ENCODE data around the gene ECEL1. TPM values are rescaled to one million over a fixed set of nuclear protein-coding genes. Genes with fewer than 3 reads are reported as not detected.

The ECEL1 gene
- total and polyA plus RNA-seq, 2 donors (not counting 1 experiment from before 2014, with no cell fraction given), result 0.47 TPM; not detected in 1

DNA sequence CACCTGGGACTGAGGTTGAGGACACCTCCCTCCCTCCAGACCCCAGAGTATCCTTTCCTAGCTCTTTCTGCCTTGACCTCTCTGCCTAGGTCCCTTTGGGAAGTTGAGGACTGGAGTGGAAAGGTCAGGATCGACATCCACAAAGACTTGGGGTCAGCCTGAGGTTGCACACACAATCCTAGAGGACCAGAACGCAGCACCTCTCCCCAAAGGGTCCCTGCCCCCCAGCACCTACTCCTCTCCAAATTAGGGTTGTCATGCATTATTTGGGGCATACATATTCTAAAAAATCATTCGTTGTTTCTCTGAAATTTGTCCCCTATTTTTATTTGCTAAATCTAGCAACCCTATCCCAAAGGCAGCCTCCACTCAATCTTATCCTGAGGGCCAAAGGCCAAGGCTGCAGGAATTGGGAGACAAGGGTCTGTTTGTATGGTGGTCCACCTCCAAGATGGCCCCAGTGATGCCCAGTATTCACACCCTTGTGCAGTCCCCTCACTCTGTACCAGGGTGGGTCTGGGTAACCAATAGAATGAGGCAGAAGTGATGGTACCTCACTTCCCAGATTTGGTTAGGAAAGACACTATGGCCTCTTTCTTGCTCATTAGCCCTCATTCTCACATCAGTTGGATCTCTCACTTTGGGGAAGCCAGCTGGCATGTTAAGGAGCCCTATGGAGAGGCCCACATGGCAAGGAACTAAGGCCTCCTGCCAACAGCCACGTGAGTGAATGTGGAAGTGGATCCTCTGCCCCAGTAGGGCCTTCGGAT, 48.3 kb upstream of the ECEL1 start:
- no peak overlapping the region for H2AFZ ChIP-seq (ENCODE audit: insufficient read depth, low read depth, low read length, poor library complexity, severe bottlenecking)

More for the DNA sequence above, 48.3 kb upstream of the ECEL1 start:
- H3K9me3 Mint-ChIP-seq (ENCODE audit: insufficient read depth), result peaks cover 5% of the 10 kb centered on the region
- Histone ChIP-seq H3K4me1 (ENCODE audit: control insufficient read depth in 2 of 2, insufficient read depth in 2 of 2, low read length in 2 of 2) (peaks cover 0 to 9% of the 10 kb centered on the region in 2 donors), H3K4me3 (ENCODE audit: control extremely low read depth in 1 of 5, extremely low read depth in 1 of 5, insufficient read depth in 1 of 5, low read depth in 2 of 5, low read length in 4 of 5) (no peak overlapping the region), H4K20me1 (ENCODE audit: control insufficient read depth, insufficient read depth, low read length, poor library complexity, severe bottlenecking) (no peaks in the 10 kb centered on the region), H3K36me3 (replicated peaks in 1 of 2; ENCODE audit: control extremely low read depth in 1 of 2, control insufficient read depth in 1 of 2, extremely low read depth in 1 of 2, insufficient read depth in 2 of 2, low read length in 1 of 2) (no peaks in the 10 kb centered on the region), H3K9me3 (ENCODE audit: control extremely low read depth in 1 of 3, control insufficient read depth in 2 of 3, insufficient read depth in 1 of 3, low read length in 2 of 3) (peaks cover 0 to 23% (median 7%) of the 10 kb centered on the region in 3 donors), H3K9ac (ENCODE audit: low read length) (no peak overlapping the region), H3K27me3 (replicated peaks in 1 of 4; ENCODE audit: control extremely low read depth in 1 of 4, control insufficient read depth in 3 of 4, insufficient read depth in 4 of 4, low read length in 3 of 4) (peaks cover 0 to 22% (median 8%) of the 10 kb centered on the region in 4 experiments), H3K79me2 (ENCODE audit: control insufficient read depth, insufficient read depth, low read length) (no peaks in the 10 kb centered on the region), H3K27ac (ENCODE audit: low read length in 2 of 2) (no peak overlapping the region), H3K4me2 (replicated peaks; ENCODE audit: low read depth, low read length, poor library complexity, severe bottlenecking) (no peak overlapping the region)
- intact Hi-C loops (cut with micrococcal nuclease), result no loop called here
- TF ChIP-seq CTCF (IDR thresholded peaks at IDR 0.05) (no peak), EZH2 (IDR thresholded peaks at IDR 0.05; ENCODE audit: borderline replicate concordance, insufficient read depth, low read depth, low read length, poor library complexity, severe bottlenecking) (no peak)
- H3K27ac Mint-ChIP-seq, result no peak overlapping the region
- 97% methylated on average over 3 of the region's 5 CpGs for WGBS (ENCODE audit: insufficient coverage)
- H3K4me3 Mint-ChIP-seq, result no peak overlapping the region
- ATAC-seq (ENCODE audit: low read depth) (no peak), DNase-seq (no peak)
- POLR2A ChIA-PET, result no interaction called here
- H3K4me1 Mint-ChIP-seq, result peaks cover 10% of the 10 kb centered on the region
- peaks cover 27% of the 10 kb centered on the region for H3K27me3 Mint-ChIP-seq
- CTCF ChIA-PET, result no interaction called here

All from B cell (primary cell).